Caco-2 (cell line): ENCODE results near the gene NDST3. TPM values are rescaled to one million over a fixed set of nuclear protein-coding genes. Genes with fewer than 3 reads are reported as not detected.

Experiments
- BruUV-seq: library from RNA; stranded (reverse); fragments of 400-500 nt; replicated peaks from 2 replicates; lab custom pipeline; 2021; lab: Mats Ljungman, UMichigan
- CTCF ChIA-PET: fragments of 300-600 bp; sonication (Branson Sonifier 250); formaldehyde crosslinking; loops from one replicate; lab custom pipeline; 2022; ENCODE audit warnings: antibody characterized with exemption; lab: Charles Lee
- POLR2A ChIA-PET: fragments of 300-600 bp; sonication (Branson Sonifier 250); formaldehyde crosslinking; loops from one replicate; lab custom pipeline; 2022; ENCODE audit warnings: antibody characterized with exemption; lab: Charles Lee
- DNase-seq, 2 experiments: peaks; one replicate each; pipeline versions ENCODE4 v3.0.0 to v3.0.0-alpha.2; 2020 to 2022
- H3K27me3 ChIP-seq: replicated peaks from 2 replicates; pipeline ENCODE4 v1.6.0; 2011; ENCODE audit warnings: low read length; ENCODE audit not compliant: control insufficient read depth, insufficient read depth
- H3K36me3 ChIP-seq: 2 replicates; pipeline ENCODE4 v1.5.1; 2011; ENCODE audit warnings: low read length; ENCODE audit not compliant: control insufficient read depth, insufficient read depth
- H3K4me1 ChIP-seq: fragments of 250-450 bp; sonication (Bioruptor Pico); 2 replicates; pipeline ENCODE4 v1.5.1; 2020; ENCODE audit warnings: mild to moderate bottlenecking
- H3K4me3 ChIP-seq: 2 replicates; pipeline ENCODE4 v1.5.1; 2011; ENCODE audit warnings: low read depth, mild to moderate bottlenecking, control low read depth, low read length
- H3K9me3 ChIP-seq: fragments of 250-450 bp; sonication (Bioruptor Pico); 2 replicates; pipeline ENCODE4 v1.5.1; 2020; ENCODE audit warnings: mild to moderate bottlenecking, moderate library complexity
- H3K27ac Mint-ChIP-seq: one replicate; pipeline ENCODE4 v1.8.0; 2022; ENCODE audit warnings: mixed read lengths; ENCODE audit not compliant: unreplicated experiment
- H3K27me3 Mint-ChIP-seq: one replicate; pipeline ENCODE4 v1.8.0; 2022; ENCODE audit warnings: mixed read lengths; ENCODE audit not compliant: insufficient read depth, unreplicated experiment
- H3K36me3 Mint-ChIP-seq: one replicate; pipeline ENCODE4 v1.8.0; 2022; ENCODE audit warnings: mild to moderate bottlenecking, mixed read lengths; ENCODE audit not compliant: insufficient read depth, unreplicated experiment
- H3K4me1 Mint-ChIP-seq: one replicate; pipeline ENCODE4 v1.8.0; 2022; ENCODE audit warnings: low read depth, mixed read lengths; ENCODE audit not compliant: unreplicated experiment
- H3K4me3 Mint-ChIP-seq: one replicate; pipeline ENCODE4 v1.8.0; 2022; ENCODE audit warnings: mild to moderate bottlenecking, moderate library complexity, mixed read lengths; ENCODE audit not compliant: unreplicated experiment
- H3K9me3 Mint-ChIP-seq: one replicate; pipeline ENCODE4 v1.8.0; 2022; ENCODE audit warnings: mixed read lengths; ENCODE audit not compliant: unreplicated experiment
- CTCF ChIP-seq, 2 experiments: fragments of 200-600 bp in 1 of 2; IDR thresholded peaks; 1 replicate in 1 of 2; 2 replicates in 1 of 2; pipeline versions ENCODE4 v1.5.1 to v1.8.0; 2011 to 2022; ENCODE audit warnings: antibody characterized with exemption in 1 of 2, control low read depth in 1 of 2, inconsistent platforms in 1 of 2, low read depth in 1 of 2, low read length in 1 of 2, mild to moderate bottlenecking in 1 of 2, moderate library complexity in 1 of 2; ENCODE audit not compliant: insufficient read depth in 1 of 2, severe bottlenecking in 1 of 2, unreplicated experiment in 1 of 2
- intact Hi-C: fragments of 100-400 bp; cut with micrococcal nuclease; formaldehyde crosslinking; loops from one replicate; pipeline ENCODE4 v1.10.0; 2022; ENCODE audit not compliant: unreplicated experiment
- total RNA-seq: library from RNA; stranded (reverse); gene quantifications from 2 replicates; pipeline ENCODE4 v1.2.3, GENCODE V29; 2022

Gene NDST3
- total RNA-seq, 1 experiment from 2014 or later, result not detected

GRCh38 chr4:118173956-118174725 is 139.9 kb downstream of the NDST3 start:
- Mint-ChIP-seq H3K36me3 (no peaks in the 10 kb centered on the region), H3K4me1 (peaks cover 5% of the 10 kb centered on the region), H3K4me3 (no peak overlapping the region), H3K9me3 (no peaks in the 10 kb centered on the region), H3K27ac (no peak overlapping the region), H3K27me3 (peaks cover 3% of the 10 kb centered on the region)
- intact Hi-C loops, result no loop called here
- H3K4me3 ChIP-seq, result no peak overlapping the region
- peaks cover 5% of the 10 kb centered on the region; the same call in 1 of the 2 replicates for H3K4me1 ChIP-seq
- H3K36me3 ChIP-seq, result no peaks in the 10 kb centered on the region
- no peaks in the 10 kb centered on the region for H3K9me3 ChIP-seq
- POLR2A ChIA-PET, result no interaction called here
- CTCF ChIA-PET, result no interaction called here
- no peak for DNase-seq
- H3K27me3 ChIP-seq, result no peaks in the 10 kb centered on the region
- no peak for TF ChIP-seq CTCF (IDR thresholded peaks at IDR 0.05; ENCODE audit: insufficient read depth in 1 of 2, low read depth in 1 of 2, low read length in 1 of 2, severe bottlenecking in 1 of 2, unreplicated experiment in 1 of 2)
- BruUV-seq, result no TSS peak

GRCh38 chr4:118175506-118175905 is 141.2 kb downstream of the NDST3 start:
- no peak overlapping the region for H3K27ac Mint-ChIP-seq
- no peak for DNase-seq
- no peak for TF ChIP-seq CTCF (IDR thresholded peaks at IDR 0.05; ENCODE audit: insufficient read depth in 1 of 2, low read depth in 1 of 2, low read length in 1 of 2, severe bottlenecking in 1 of 2, unreplicated experiment in 1 of 2)
- H3K9me3 ChIP-seq, result no peaks in the 10 kb centered on the region
- POLR2A ChIA-PET, result no interaction called here
- no peaks in the 10 kb centered on the region for H3K36me3 Mint-ChIP-seq
- no peaks in the 10 kb centered on the region for H3K27me3 ChIP-seq
- H3K4me1 Mint-ChIP-seq, result peaks cover 5% of the 10 kb centered on the region
- CTCF ChIA-PET, result no interaction called here
- no peaks in the 10 kb centered on the region for H3K36me3 ChIP-seq
- BruUV-seq, result no TSS peak
- intact Hi-C loops, result no loop called here
- H3K4me1 ChIP-seq, result peaks cover 7% of the 10 kb centered on the region; the same call in 1 of the 2 replicates
- H3K4me3 Mint-ChIP-seq, result no peak overlapping the region
- peaks cover 3% of the 10 kb centered on the region for H3K27me3 Mint-ChIP-seq
- H3K4me3 ChIP-seq, result no peak overlapping the region
- no peaks in the 10 kb centered on the region for H3K9me3 Mint-ChIP-seq

- CTCF ChIA-PET, result no interaction called here
- no TSS peak for BruUV-seq
- POLR2A ChIA-PET, result no interaction called here
- DNase-seq, result no peak
- no peaks in the 10 kb centered on the region for H3K36me3 Mint-ChIP-seq
- H3K4me3 Mint-ChIP-seq, result no peak overlapping the region
- Histone ChIP-seq H3K9me3 (no peaks in the 10 kb centered on the region), H3K36me3 (no peaks in the 10 kb centered on the region), H3K4me1 (peaks cover 7% of the 10 kb centered on the region; the same call in 1 of the 2 replicates), H3K4me3 (no peak overlapping the region), H3K27me3 (no peaks in the 10 kb centered on the region)
- no peak for TF ChIP-seq CTCF (IDR thresholded peaks at IDR 0.05; ENCODE audit: insufficient read depth in 1 of 2, low read depth in 1 of 2, low read length in 1 of 2, severe bottlenecking in 1 of 2, unreplicated experiment in 1 of 2)
- no peaks in the 10 kb centered on the region for H3K9me3 Mint-ChIP-seq
- intact Hi-C loops, result no loop called here
- H3K27me3 Mint-ChIP-seq, result peaks cover 3% of the 10 kb centered on the region
- H3K27ac Mint-ChIP-seq, result no peak overlapping the region
- peaks cover 5% of the 10 kb centered on the region for H3K4me1 Mint-ChIP-seq
Measured at GRCh38 chr4:118177126-118177525, 142.8 kb downstream of the NDST3 start.
